Fibroblast of lung (primary cell): ENCODE results near the gene C3orf38.

Experiments
- EZH2 ChIP-seq: IDR thresholded peaks from 2 replicates; pipeline ENCODE4 v1.5.1; 2012; ENCODE audit warnings: low read length, control low read depth, mild to moderate bottlenecking; ENCODE audit errors: missing control alignments
- TF ChIP-seq, protein P1 (sequence below), 2 donors: IDR thresholded peaks in 1 of 2; conservative IDR thresholded peaks in 1 of 2; 1 replicate in 1 of 2; 2 replicates in 1 of 2; pipeline ENCODE4 v1.5.1; 2011 to 2012; ENCODE audit warnings: low read length in 2 of 2, control low read depth in 1 of 2, inconsistent platforms in 1 of 2, low read depth in 1 of 2, mild to moderate bottlenecking in 1 of 2

GRCh38 chr3:88150806-88151205, 1.0 kb downstream of the C3orf38 start:
- TF ChIP-seq, protein P1, sequence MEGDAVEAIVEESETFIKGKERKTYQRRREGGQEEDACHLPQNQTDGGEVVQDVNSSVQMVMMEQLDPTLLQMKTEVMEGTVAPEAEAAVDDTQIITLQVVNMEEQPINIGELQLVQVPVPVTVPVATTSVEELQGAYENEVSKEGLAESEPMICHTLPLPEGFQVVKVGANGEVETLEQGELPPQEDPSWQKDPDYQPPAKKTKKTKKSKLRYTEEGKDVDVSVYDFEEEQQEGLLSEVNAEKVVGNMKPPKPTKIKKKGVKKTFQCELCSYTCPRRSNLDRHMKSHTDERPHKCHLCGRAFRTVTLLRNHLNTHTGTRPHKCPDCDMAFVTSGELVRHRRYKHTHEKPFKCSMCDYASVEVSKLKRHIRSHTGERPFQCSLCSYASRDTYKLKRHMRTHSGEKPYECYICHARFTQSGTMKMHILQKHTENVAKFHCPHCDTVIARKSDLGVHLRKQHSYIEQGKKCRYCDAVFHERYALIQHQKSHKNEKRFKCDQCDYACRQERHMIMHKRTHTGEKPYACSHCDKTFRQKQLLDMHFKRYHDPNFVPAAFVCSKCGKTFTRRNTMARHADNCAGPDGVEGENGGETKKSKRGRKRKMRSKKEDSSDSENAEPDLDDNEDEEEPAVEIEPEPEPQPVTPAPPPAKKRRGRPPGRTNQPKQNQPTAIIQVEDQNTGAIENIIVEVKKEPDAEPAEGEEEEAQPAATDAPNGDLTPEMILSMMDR (conservative IDR thresholded peaks at IDR 0.05 in 1 of 2, IDR thresholded peaks at IDR 0.05 in 1 of 2; ENCODE audit: low read depth in 1 of 2, low read length in 2 of 2): no peak
- no peak for TF ChIP-seq EZH2
